ENCODE data around the gene SCEL.

The SCEL gene

DNA sequence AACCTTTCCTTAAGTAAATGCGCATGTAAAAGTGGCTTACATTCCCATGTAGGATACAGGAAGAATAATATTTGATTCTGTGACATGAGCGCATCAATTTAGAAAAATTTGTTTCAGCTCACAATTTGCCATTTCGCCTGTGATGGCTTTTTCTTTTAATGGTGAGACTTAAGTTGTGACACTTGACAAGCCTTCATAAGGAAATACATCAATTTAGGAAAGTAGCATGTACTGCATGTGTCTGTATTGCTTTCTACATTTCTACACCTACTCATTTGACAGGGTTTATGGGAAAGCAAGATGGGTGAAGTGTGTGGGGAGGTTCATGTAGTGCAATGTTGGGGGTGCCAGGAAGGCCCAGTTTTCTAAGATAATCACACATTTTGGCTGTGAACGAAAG is 12.1 kb upstream of the SCEL start (continued):
- no peak for TF ChIP-seq ZNF354C (tag by site-specific recombination; IDR thresholded peaks at IDR 0.05; ENCODE audit: borderline replicate concordance, low read depth)
- no peak for TF ChIP-seq ZNF132 (tag by site-specific recombination; IDR thresholded peaks at IDR 0.05; ENCODE audit: borderline replicate concordance)
- TF ChIP-seq ZNF426 (tag by site-specific recombination; IDR thresholded peaks at IDR 0.05), result no peak
- no peak for TF ChIP-seq ZNF112 (tag by site-specific recombination; IDR thresholded peaks at IDR 0.05)

- ChIA-PET POLR2A (no interaction called here), CTCF (interaction anchor here (0.6 kb wide), 1 partner anchor 212 kb away, joined by 3 read pairs; no protein-coding TSS in a partner anchor)
- Histone ChIP-seq H3K4me1 (ENCODE audit: control insufficient read depth, insufficient read depth, low read length) (no peaks in the 10 kb centered on the region), H3K36me3 (ENCODE audit: control insufficient read depth in 2 of 2, insufficient read depth in 1 of 2, low read length in 2 of 2) (no peaks in the 10 kb centered on the region), H3K9me3 (ENCODE audit: control insufficient read depth, insufficient read depth, low read depth, low read length) (no peaks in the 10 kb centered on the region), H3K4me3 (ENCODE audit: low read depth, low read length) (no peak overlapping the region), H3K27ac (ENCODE audit: extremely low read depth, low read depth, low read length) (no peak overlapping the region)
- TF ChIP-seq, protein P1, sequence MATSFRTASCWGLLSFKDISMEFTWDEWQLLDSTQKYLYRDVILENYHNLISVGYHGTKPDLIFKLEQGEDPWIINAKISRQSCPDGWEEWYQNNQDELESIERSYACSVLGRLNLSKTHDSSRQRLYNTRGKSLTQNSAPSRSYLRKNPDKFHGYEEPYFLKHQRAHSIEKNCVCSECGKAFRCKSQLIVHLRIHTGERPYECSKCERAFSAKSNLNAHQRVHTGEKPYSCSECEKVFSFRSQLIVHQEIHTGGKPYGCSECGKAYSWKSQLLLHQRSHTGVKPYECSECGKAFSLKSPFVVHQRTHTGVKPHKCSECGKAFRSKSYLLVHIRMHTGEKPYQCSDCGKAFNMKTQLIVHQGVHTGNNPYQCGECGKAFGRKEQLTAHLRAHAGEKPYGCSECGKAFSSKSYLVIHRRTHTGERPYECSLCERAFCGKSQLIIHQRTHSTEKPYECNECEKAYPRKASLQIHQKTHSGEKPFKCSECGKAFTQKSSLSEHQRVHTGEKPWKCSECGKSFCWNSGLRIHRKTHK (tag by site-specific recombination; IDR thresholded peaks at IDR 0.05), result no peak
- TF ChIP-seq ZFP69B (tag by site-specific recombination; IDR thresholded peaks at IDR 0.05) (no peak), IKZF3 (tag by site-specific recombination; IDR thresholded peaks at IDR 0.05) (no peak), SP2 (tag by site-specific recombination; IDR thresholded peaks at IDR 0.05) (no peak), WT1 (tag by site-specific recombination; IDR thresholded peaks at IDR 0.05) (no peak), ZNF529 (tag by site-specific recombination; IDR thresholded peaks at IDR 0.05; ENCODE audit: insufficient replicate concordance) (no peak), SETDB1 (IDR thresholded peaks at IDR 0.05; ENCODE audit: insufficient read length, low read length) (no peak), GLI2 (tag by site-specific recombination; IDR thresholded peaks at IDR 0.05; ENCODE audit: borderline replicate concordance, low read depth) (no peak)
- TF ChIP-seq, protein P2, sequence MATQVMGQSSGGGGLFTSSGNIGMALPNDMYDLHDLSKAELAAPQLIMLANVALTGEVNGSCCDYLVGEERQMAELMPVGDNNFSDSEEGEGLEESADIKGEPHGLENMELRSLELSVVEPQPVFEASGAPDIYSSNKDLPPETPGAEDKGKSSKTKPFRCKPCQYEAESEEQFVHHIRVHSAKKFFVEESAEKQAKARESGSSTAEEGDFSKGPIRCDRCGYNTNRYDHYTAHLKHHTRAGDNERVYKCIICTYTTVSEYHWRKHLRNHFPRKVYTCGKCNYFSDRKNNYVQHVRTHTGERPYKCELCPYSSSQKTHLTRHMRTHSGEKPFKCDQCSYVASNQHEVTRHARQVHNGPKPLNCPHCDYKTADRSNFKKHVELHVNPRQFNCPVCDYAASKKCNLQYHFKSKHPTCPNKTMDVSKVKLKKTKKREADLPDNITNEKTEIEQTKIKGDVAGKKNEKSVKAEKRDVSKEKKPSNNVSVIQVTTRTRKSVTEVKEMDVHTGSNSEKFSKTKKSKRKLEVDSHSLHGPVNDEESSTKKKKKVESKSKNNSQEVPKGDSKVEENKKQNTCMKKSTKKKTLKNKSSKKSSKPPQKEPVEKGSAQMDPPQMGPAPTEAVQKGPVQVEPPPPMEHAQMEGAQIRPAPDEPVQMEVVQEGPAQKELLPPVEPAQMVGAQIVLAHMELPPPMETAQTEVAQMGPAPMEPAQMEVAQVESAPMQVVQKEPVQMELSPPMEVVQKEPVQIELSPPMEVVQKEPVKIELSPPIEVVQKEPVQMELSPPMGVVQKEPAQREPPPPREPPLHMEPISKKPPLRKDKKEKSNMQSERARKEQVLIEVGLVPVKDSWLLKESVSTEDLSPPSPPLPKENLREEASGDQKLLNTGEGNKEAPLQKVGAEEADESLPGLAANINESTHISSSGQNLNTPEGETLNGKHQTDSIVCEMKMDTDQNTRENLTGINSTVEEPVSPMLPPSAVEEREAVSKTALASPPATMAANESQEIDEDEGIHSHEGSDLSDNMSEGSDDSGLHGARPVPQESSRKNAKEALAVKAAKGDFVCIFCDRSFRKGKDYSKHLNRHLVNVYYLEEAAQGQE (tag by site-specific recombination; IDR thresholded peaks at IDR 0.05), result no peak
Observed at GRCh38 chr13:77523834-77524728, 11.4 kb upstream of the SCEL start.

- ChIA-PET POLR2A (no interaction called here), CTCF (no interaction called here)
- TF ChIP-seq ZNF585B (tag by site-specific recombination; IDR thresholded peaks at IDR 0.05) (no peak), ZNF157 (tag by site-specific recombination; IDR thresholded peaks at IDR 0.05) (no peak), ZNF280D (tag by site-specific recombination; IDR thresholded peaks at IDR 0.05) (no peak), MEIS1 (CRISPR knock-in tag; IDR thresholded peaks at IDR 0.05; ENCODE audit: borderline replicate concordance) (no peak), ZNF76 (tag by site-specific recombination; IDR thresholded peaks at IDR 0.05; ENCODE audit: borderline replicate concordance, low read depth) (no peak), ZIC2 (tag by site-specific recombination; IDR thresholded peaks at IDR 0.05) (no peak), ZNF692 (tag by site-specific recombination; IDR thresholded peaks at IDR 0.05) (no peak), MZF1 (tag by site-specific recombination; IDR thresholded peaks at IDR 0.05; ENCODE audit: borderline replicate concordance) (no peak)
- TF ChIP-seq, protein P3, sequence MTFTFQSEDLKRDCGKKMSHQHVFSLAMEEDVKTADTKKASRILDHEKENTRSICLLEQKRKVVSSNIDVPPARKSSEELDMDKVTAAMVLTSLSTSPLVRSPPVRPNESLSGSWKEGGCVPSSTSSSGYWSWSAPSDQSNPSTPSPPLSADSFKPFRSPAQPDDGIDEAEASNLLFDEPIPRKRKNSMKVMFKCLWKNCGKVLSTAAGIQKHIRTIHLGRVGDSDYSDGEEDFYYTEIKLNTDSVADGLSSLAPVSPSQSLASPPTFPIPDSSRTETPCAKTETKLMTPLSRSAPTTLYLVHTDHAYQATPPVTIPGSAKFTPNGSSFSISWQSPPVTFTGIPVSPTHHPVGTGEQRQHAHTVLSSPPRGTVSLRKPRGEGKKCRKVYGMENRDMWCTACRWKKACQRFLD (tag by site-specific recombination; IDR thresholded peaks at IDR 0.05), result no peak
Observed at GRCh38 chr13:77528414-77528813, 7.1 kb upstream of the SCEL start.

More at GRCh38 chr13:77528414-77528813, 7.1 kb upstream of the SCEL start:
- H3K4me1 ChIP-seq (ENCODE audit: control insufficient read depth, insufficient read depth, low read length), result no peaks in the 10 kb centered on the region
- H3K36me3 ChIP-seq (ENCODE audit: control insufficient read depth in 2 of 2, insufficient read depth in 1 of 2, low read length in 2 of 2), result no peaks in the 10 kb centered on the region
- H3K9me3 ChIP-seq (ENCODE audit: control insufficient read depth, insufficient read depth, low read depth, low read length), result no peaks in the 10 kb centered on the region
- no peak overlapping the region for H3K27ac ChIP-seq (ENCODE audit: extremely low read depth, low read depth, low read length)
- H3K4me3 ChIP-seq (ENCODE audit: low read depth, low read length), result no peak overlapping the region
